GM18909 (cell line): ENCODE measurements around the gene MUC4.
"Not testable (repeated sequence)": the region's sequence is repeated elsewhere in the genome, so short reads cannot be mapped to it uniquely, and the experiment has no call there.

Source experiments
- ATAC-seq: cut with Tn5 transposase; IDR thresholded peaks from one replicate; pipeline ENCODE4 v1.9.1; 2021; ENCODE audit warnings: mild to moderate bottlenecking; ENCODE audit not compliant: unreplicated experiment, poor library complexity

The MUC4 gene

DNA sequence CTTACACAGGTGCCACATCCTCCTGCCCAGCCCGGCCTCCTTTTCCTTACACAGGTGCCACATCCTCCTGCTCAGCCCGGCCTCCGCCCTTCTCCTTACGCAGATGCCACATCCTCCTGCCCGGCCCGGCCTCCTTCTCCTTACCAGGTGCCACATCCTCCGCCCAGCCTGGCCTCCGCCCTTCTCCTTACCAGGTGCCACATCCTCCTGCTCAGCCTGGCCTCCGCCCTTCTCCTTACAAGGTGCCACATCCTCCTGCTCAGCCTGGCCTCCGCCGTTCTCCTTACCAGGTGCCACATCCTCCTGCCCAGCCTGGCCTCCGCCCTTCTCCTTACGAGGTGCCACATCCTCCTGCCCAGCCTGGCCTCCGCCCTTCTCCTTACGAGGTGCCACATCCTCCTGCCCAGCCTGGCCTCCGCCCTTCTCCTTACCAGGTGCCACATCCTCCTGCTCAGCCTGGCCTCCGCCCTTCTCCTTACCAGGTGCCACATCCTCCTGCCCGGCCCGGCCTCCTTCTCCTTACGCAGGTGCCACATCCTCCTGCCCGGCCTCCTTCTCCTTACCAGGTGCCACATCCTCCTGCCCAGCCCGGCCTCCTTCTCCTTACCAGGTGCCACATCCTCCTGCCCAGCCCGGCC is 4.7 kb upstream of the MUC4 start:
- ATAC-seq = not testable (repeated sequence)

DNA sequence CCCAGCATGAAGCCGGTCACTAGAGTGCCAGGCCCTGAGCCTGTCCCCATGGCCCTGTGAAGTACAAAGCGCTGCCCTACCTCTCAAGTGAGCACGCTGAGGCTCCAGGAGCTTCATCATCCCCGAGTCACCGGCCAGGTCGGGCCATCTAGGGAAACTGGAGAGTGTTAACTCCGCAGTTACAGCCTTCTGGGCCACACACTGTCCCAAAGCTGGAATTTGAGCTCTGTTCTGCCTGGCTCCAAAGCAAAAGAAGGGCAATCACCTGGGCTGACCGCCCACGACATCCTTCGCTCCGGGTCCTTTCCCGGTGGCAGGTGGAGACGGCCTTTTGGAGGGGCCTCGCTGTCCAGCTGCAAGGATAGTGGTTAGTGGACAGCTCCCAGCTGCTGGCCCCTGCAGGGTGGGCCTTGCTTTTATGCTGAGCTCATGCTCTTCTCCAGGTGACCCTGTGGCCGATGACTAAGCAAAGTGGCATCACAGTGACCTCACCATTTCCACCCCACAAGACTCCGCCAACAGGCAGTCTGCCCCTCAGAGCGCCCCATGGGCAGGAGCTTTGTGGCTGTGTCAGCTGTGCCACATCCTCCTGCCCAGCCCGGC is 3.5 kb upstream of the MUC4 start:
- ATAC-seq = no peak

DNA sequence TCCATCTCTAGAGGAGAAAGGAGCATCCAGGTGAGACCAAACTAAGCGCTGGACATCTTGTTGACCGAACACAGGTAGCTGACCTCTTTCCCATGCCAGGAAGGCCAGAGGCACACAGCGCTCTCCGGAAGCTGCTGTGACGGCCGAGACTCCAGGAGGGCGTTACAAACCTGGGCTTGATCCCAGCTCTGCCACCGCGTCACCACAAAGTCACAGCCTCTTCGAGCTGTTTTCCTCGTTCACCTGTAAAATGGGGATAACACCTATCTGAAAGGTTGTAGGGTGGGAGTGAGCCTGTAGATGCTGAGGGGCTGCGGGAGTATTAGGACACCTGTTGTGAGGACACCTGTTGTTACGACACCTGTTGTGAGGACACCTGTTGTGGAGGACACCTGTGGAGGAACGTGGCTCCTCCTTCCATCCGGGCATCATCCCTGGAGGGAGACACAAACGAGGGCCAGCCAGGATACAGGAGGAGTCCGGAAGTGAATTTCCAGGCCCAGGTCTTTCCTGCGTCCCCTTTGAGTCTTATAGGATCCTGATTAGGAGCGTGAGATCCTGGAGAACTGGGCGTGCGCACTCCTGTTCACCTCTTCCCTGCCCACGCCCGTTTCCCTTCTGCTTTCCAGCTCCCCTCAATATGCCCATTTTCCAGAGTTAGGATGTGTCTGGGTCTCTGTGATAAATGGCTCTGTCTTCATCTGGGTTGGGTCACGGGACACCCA is 2.3 kb upstream of the MUC4 start:
- ATAC-seq = no peak

DNA sequence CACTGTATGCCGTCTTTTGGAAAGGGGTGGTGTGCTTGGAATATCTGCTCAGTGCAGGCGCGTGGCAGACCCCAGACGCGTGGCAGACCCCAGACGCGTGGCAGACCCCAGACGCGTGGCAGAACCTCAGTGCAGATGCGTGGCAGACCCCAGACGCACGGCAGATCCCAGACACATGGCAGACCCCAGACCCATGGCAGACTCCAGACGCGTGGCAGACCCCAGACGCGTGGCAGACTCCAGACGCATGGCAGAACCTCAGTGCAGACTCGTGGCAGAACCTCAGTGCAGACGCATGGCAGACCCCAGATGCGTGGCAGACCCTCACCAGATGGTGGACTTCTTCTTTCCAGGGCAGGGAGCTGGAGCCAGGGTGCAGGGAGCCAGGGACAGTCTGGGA is 637 bp upstream of the MUC4 start:
- ATAC-seq = no peak

DNA sequence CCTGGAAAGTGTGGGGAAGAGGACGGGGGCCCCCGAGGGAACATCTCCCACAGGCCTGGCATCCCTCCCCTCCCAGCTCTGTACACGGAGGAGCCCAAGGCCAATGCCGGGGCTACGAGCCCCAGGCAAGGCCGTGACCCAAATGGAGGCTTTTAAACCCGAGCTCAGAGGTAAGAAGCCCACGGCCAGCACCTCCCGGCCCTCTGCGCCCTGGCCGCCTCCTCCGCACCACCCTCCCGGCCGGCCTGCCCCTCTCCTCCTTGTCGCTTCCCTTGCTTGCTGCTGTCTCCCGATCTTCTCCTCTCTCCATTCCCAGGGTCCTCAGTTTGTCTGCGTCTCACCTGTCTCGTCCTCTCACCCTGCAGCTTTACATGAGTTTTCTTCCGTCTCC is 1.3 kb downstream of the MUC4 start:
- ATAC-seq = no peak

- ATAC-seq = no peak
These were observed 1.8 kb downstream of the MUC4 start for GRCh38 chr3:195809796-195810454.

GRCh38 chr3:195809291-195809785 is 2.4 kb downstream of the MUC4 start:
- ATAC-seq = no peak

GRCh38 chr3:195808741-195809290 is 2.9 kb downstream of the MUC4 start:
- no peak for ATAC-seq

DNA sequence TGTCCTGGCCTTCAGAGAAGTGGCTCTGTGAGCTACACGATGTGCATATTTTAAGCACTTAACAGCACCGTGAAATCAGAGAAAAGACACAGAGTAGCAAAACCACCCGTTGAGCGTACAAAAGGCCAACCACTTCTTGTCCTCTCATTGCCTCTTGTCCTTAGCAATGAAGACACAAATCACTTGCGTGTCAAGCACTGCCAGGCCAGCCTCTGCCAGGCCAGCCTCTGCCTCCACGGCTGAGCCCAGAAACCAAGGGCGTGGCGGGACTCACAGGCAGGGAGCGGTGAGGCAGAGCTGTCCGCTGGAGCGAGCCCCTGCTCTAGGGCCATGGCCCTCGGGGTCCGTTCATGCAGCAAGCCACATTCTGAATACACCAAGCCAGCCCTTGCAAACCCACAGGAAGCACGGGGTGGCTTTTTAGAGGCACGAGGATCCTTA is 4.0 kb downstream of the MUC4 start:
- no peak for ATAC-seq

GRCh38 chr3:195806916-195807231 is 4.9 kb downstream of the MUC4 start:
- no peak for ATAC-seq

DNA sequence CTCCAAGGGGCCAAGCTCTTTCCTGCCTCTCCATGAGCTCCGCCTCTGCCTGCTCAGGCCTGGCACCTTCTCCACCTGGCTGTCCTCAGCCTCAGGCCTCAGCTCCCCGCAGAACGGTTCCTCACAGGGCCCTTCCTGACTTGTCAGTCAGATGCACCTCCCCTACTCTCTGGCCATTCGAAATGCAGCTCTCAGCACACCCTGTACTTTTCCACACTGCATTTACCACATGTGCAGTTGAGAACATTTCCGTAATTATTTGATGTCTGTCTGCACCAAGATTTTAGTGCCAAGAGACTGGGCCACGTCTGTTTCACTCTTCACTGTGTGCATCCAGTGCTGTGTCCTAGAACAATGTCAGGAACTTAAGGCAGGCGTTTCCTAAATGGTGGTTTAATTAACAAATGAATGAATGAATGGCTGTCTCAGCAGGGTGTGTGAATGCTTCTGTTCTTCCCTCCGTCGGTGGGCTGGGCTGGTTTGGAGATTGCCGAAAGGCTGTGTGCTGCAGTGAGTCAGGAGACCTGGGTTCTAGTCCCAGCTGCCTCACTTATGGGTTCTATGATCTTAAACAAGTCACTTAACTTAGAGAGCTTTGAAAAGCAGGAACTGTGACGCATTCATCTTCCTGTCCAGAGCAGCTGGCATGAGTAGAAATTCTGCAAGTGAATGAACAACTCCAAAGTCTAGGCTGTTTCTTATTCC is 5.4 kb downstream of the MUC4 start:
- ATAC-seq = no peak

- not testable (repeated sequence) for ATAC-seq
These were observed 6.1 kb downstream of the MUC4 start for GRCh38 chr3:195805588-195805987.

GRCh38 chr3:195805181-195805580 is 6.5 kb downstream of the MUC4 start:
- no peak for ATAC-seq

DNA sequence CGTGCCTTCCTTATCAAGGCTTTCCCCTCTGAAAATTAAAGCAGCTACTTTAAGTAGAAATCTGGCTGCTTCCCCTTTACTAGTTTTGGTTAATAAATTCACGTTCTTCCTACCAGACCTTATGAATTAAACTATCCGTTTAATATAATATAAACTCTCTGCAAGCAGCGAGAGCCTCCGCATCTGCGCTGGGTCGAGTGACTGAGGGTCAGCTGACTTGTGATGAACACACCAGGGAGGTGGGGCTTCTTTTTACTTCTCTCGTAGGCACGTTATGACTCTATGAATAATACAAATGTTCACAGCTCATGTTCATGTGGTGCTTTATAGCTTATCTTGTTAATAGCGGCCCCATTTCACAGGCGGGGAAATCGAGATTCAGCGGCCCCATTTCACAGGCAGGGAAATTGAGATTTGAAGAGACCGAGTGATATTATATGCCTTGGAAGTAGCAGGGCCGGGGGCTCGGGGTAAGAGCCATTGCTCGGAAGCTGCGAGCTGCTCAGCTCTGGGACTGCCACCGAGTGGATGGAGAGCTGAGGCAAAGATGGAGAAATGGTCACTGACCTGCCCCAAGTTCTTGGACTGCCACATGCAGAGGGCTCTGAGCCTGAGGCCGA is 8.3 kb downstream of the MUC4 start:
- ATAC-seq = no peak

GRCh38 chr3:195802795-195803194 is 8.9 kb downstream of the MUC4 start:
- no peak for ATAC-seq

- ATAC-seq = no peak
These were observed 9.4 kb downstream of the MUC4 start for GRCh38 chr3:195802261-195802701.

DNA sequence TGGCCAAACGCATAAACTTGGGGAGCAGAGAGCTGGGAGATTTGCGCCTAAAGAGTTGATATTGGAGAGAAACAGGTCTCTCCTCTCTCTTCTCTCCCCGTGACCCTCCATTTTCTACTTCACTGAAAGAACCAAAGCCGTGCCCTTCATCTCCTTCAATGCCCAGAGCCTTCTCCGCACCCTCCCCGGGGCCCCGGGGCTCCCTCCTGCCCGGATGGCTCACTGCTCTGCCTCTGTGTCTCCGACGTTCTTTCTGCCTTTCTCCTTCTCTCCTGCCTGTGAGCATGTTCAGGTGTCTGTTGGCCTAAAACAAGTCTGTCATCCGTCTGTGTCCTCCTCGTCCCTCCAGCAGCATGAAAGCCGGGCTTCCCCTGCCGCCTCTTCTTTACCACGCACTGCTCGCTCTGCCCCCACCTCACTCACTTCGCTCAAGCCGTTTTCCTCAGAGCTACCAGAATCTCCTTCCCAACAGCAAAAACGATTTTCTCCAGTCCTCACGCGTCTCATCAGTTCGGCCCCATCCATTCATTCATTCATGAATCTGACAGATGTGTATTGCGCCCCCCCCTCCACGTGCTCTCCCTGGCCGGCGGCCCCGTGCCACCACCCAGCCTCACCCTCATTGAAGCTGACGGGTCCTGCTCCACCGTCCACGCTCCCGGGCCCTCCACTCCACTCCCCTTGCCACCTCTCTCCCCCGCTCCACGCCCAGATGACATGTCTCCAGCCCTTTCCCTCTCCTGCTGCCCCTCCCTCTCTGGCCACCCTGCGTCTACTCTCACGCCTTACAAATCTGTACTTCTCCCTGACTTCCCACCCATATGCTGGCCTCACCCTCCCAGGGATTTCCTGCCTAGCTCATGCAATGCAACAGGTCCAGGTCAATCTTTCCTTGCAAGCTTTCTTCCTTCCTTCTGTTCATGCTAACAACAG is 10.2 kb downstream of the MUC4 start:
- no peak for ATAC-seq

DNA sequence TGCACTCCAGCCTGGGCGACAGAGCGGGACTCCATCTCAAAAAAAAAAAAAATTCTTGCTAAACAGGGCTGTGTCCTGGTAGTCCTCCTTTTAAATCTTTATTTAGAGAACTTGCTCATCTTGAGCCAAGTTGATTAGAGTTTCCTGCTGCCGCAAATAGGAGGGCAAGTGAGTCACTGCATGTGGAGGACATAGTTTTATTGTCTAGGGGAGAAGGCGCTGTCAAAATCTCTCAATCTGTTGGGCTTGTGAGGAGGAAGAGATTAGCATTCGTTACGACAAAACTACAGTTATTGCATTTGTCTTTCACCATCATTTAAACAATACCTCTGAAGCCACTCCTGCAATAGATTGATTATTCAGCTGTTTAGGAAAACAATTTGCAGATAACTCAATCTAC is 11.5 kb downstream of the MUC4 start:
- no peak for ATAC-seq

GRCh38 chr3:195796795-195797194 is 14.9 kb downstream of the MUC4 start:
- no peak for ATAC-seq
